ENCODE measurements around the gene ST6GAL1. TPM values are rescaled to one million over a fixed set of nuclear protein-coding genes. Genes with fewer than 3 reads are reported as not detected.

ST6GAL1 gene
- total RNA-seq, 1 experiment from 2014 or later = 15.6 TPM

- Histone ChIP-seq H3K27me3 (ENCODE audit: insufficient read depth, low read length) (no peaks in the 10 kb centered on the region), H2AFZ (ENCODE audit: low read depth, low read length, poor library complexity, severe bottlenecking) (no peak overlapping the region), H3K9ac (ENCODE audit: low read length) (no peak overlapping the region), H4K20me1 (ENCODE audit: insufficient read depth) (no peaks in the 10 kb centered on the region), H3K9me3 (ENCODE audit: control insufficient read depth in 1 of 2, insufficient read depth in 1 of 2, low read depth in 1 of 2, low read length in 2 of 2) (no peaks in the 10 kb centered on the region), H3K79me2 (ENCODE audit: insufficient read depth, low read length) (no peaks in the 10 kb centered on the region), H3K4me1 (ENCODE audit: control insufficient read depth in 1 of 2, insufficient read depth in 2 of 2, low read length in 2 of 2) (no peaks in the 10 kb centered on the region), H3K4me2 (ENCODE audit: low read length) (no peak overlapping the region), H3K4me3 (replicated peaks in 1 of 2; ENCODE audit: low read depth in 1 of 2, low read length in 2 of 2) (no peak overlapping the region), H3K27ac (ENCODE audit: low read depth, low read length) (no peak overlapping the region), H3K9me2 (ENCODE audit: insufficient read depth) (no peaks in the 10 kb centered on the region), H3K36me3 (ENCODE audit: control insufficient read depth in 1 of 2, insufficient read depth in 2 of 2, low read length in 2 of 2) (no peaks in the 10 kb centered on the region)
- no peak for TF ChIP-seq YY1 (IDR thresholded peaks at IDR 0.05; ENCODE audit: extremely low read depth, insufficient replicate concordance, low read depth, low read length)
- ChIA-PET RAD21 (ENCODE audit: low non-redundant PET in 1 of 2, low total read pairs in 2 of 2, uncharacterized antibody in 2 of 2, unreplicated experiment in 2 of 2) (no interaction called here), CTCF (no interaction called here), POLR2A (no interaction called here)
- no peak for DNase-seq (ENCODE audit: low read depth, low spot score)
- no peak for ATAC-seq
- BruUV-seq (replicated peaks) = no TSS peak
- intact Hi-C loops (cut with micrococcal nuclease) = no loop called here
Measured at GRCh38 chr3:187120326-187120725, 190.0 kb downstream of the ST6GAL1 start.

DNA sequence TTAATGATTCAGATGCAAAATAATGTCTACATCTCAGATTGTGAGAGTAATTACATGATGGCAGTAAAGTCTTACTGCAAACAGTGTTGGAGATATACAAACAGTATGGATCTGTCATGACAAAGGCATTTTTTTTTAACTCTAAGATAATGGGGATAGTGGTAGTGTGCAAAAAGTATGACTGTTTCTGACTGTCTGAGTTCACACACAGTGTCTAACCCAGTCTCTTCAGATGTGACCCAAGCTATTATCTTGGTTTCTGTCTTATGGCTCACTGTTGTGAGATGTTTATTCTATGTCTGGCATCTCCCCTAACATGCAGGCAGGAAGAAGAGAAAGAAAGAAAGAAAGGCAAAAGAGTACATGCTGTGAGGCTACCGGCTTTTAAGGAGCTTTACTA, 191.9 kb downstream of the ST6GAL1 start:
- Histone ChIP-seq H3K36me3 (ENCODE audit: control insufficient read depth in 1 of 2, insufficient read depth in 2 of 2, low read length in 2 of 2) (no peaks in the 10 kb centered on the region), H3K79me2 (ENCODE audit: insufficient read depth, low read length) (no peaks in the 10 kb centered on the region), H3K9me2 (ENCODE audit: insufficient read depth) (no peaks in the 10 kb centered on the region), H3K27ac (ENCODE audit: low read depth, low read length) (no peak overlapping the region), H3K4me1 (ENCODE audit: control insufficient read depth in 1 of 2, insufficient read depth in 2 of 2, low read length in 2 of 2) (no peaks in the 10 kb centered on the region), H3K9ac (ENCODE audit: low read length) (no peak overlapping the region), H3K27me3 (ENCODE audit: insufficient read depth, low read length) (no peaks in the 10 kb centered on the region), H4K20me1 (ENCODE audit: insufficient read depth) (no peaks in the 10 kb centered on the region), H3K9me3 (ENCODE audit: control insufficient read depth in 1 of 2, insufficient read depth in 1 of 2, low read depth in 1 of 2, low read length in 2 of 2) (no peaks in the 10 kb centered on the region), H3K4me3 (replicated peaks in 1 of 2; ENCODE audit: low read depth in 1 of 2, low read length in 2 of 2) (no peak overlapping the region), H3K4me2 (ENCODE audit: low read length) (no peak overlapping the region), H2AFZ (ENCODE audit: low read depth, low read length, poor library complexity, severe bottlenecking) (no peak overlapping the region)
- ATAC-seq = no peak
- DNase-seq (ENCODE audit: low read depth, low spot score) = no peak
- intact Hi-C loops (cut with micrococcal nuclease) = no loop called here
- ChIA-PET RAD21 (ENCODE audit: low non-redundant PET in 1 of 2, low total read pairs in 2 of 2, uncharacterized antibody in 2 of 2, unreplicated experiment in 2 of 2) (no interaction called here), CTCF (no interaction called here), POLR2A (no interaction called here)
- no TSS peak for BruUV-seq (replicated peaks)
- TF ChIP-seq CBX3 (IDR thresholded peaks at IDR 0.05; ENCODE audit: low read depth) (no peak), SP1 (IDR thresholded peaks at IDR 0.05; ENCODE audit: low read depth) (no peak), FOSL1 (IDR thresholded peaks at IDR 0.05; ENCODE audit: low read depth) (no peak)
- TF ChIP-seq, protein P1, sequence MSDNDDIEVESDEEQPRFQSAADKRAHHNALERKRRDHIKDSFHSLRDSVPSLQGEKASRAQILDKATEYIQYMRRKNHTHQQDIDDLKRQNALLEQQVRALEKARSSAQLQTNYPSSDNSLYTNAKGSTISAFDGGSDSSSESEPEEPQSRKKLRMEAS (IDR thresholded peaks at IDR 0.05) = no peak

Measured in HCT116 (cell line).